SK-N-SH (cell line): ENCODE data around the gene MEGF6.

Source experiments
- CTCF ChIP-seq: fragments of 200-600 bp; sonication (generic); IDR thresholded peaks from 2 replicates; pipeline ENCODE4 v1.6.1; 2017; ENCODE audit warnings: antibody characterized with exemption, mild to moderate bottlenecking, moderate library complexity
- MXI1 ChIP-seq: IDR thresholded peaks from 2 replicates; pipeline ENCODE4 v1.6.1; 2012; ENCODE audit warnings: mild to moderate bottlenecking, low read depth, low read length, improper control_type of control experiment
- POLR2AphosphoS5 ChIP-seq: IDR thresholded peaks from 2 replicates; pipeline ENCODE4 v1.6.1; 2012; ENCODE audit warnings: low read depth, low read length
- USF2 ChIP-seq: fragments of 150-350 bp; IDR thresholded peaks from 2 replicates; pipeline ENCODE4 v1.6.1; 2017; ENCODE audit warnings: antibody characterized with exemption, low read length, low read depth, borderline replicate concordance

GRCh38 chr1:3577711-3578432, 33.4 kb downstream of the MEGF6 start:
- TF ChIP-seq CTCF (no peak), POLR2AphosphoS5 (no peak), MXI1 (no peak), USF2 (no peak)
